Measurements from ENCODE around the gene KIF13A. TPM values are rescaled to one million over a fixed set of nuclear protein-coding genes. Genes with fewer than 3 reads are reported as not detected.

The KIF13A gene
- total and polyA plus RNA-seq, 9 of the 15 experiments (the other 6 are each of a cell fraction or from before 2014, with no cell fraction given): 3.6 to 44.3 (median 29.7) TPM

DNA sequence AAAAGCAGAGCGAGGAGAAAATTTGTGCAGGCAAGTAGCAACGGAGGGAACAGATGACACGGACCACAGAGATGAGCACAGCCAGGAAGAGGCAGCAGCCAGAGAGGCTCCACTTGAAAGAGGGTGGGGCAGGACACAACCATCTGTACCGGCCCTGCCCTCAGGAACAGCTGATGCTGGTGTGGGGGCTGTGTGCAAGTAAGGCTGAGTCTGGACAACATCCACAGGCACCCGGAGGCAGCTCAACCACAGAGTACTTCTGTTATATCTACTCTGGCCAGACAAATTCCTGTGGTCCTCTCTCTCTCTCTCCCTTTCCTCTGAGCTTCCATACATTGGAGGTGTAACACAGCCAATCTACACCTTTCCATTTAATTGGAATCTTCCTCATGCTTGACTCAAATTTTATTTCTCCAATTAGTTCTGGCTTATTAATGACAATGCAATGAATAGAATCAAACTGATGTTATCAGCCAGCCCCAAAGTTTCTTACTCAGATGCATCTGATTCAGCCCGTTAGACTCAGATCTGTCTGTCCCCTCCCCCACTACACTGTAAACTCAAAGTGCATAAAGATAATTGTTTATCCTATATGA is 24.9 kb downstream of the KIF13A start (continued):
- TF ChIP-seq, protein P1, sequence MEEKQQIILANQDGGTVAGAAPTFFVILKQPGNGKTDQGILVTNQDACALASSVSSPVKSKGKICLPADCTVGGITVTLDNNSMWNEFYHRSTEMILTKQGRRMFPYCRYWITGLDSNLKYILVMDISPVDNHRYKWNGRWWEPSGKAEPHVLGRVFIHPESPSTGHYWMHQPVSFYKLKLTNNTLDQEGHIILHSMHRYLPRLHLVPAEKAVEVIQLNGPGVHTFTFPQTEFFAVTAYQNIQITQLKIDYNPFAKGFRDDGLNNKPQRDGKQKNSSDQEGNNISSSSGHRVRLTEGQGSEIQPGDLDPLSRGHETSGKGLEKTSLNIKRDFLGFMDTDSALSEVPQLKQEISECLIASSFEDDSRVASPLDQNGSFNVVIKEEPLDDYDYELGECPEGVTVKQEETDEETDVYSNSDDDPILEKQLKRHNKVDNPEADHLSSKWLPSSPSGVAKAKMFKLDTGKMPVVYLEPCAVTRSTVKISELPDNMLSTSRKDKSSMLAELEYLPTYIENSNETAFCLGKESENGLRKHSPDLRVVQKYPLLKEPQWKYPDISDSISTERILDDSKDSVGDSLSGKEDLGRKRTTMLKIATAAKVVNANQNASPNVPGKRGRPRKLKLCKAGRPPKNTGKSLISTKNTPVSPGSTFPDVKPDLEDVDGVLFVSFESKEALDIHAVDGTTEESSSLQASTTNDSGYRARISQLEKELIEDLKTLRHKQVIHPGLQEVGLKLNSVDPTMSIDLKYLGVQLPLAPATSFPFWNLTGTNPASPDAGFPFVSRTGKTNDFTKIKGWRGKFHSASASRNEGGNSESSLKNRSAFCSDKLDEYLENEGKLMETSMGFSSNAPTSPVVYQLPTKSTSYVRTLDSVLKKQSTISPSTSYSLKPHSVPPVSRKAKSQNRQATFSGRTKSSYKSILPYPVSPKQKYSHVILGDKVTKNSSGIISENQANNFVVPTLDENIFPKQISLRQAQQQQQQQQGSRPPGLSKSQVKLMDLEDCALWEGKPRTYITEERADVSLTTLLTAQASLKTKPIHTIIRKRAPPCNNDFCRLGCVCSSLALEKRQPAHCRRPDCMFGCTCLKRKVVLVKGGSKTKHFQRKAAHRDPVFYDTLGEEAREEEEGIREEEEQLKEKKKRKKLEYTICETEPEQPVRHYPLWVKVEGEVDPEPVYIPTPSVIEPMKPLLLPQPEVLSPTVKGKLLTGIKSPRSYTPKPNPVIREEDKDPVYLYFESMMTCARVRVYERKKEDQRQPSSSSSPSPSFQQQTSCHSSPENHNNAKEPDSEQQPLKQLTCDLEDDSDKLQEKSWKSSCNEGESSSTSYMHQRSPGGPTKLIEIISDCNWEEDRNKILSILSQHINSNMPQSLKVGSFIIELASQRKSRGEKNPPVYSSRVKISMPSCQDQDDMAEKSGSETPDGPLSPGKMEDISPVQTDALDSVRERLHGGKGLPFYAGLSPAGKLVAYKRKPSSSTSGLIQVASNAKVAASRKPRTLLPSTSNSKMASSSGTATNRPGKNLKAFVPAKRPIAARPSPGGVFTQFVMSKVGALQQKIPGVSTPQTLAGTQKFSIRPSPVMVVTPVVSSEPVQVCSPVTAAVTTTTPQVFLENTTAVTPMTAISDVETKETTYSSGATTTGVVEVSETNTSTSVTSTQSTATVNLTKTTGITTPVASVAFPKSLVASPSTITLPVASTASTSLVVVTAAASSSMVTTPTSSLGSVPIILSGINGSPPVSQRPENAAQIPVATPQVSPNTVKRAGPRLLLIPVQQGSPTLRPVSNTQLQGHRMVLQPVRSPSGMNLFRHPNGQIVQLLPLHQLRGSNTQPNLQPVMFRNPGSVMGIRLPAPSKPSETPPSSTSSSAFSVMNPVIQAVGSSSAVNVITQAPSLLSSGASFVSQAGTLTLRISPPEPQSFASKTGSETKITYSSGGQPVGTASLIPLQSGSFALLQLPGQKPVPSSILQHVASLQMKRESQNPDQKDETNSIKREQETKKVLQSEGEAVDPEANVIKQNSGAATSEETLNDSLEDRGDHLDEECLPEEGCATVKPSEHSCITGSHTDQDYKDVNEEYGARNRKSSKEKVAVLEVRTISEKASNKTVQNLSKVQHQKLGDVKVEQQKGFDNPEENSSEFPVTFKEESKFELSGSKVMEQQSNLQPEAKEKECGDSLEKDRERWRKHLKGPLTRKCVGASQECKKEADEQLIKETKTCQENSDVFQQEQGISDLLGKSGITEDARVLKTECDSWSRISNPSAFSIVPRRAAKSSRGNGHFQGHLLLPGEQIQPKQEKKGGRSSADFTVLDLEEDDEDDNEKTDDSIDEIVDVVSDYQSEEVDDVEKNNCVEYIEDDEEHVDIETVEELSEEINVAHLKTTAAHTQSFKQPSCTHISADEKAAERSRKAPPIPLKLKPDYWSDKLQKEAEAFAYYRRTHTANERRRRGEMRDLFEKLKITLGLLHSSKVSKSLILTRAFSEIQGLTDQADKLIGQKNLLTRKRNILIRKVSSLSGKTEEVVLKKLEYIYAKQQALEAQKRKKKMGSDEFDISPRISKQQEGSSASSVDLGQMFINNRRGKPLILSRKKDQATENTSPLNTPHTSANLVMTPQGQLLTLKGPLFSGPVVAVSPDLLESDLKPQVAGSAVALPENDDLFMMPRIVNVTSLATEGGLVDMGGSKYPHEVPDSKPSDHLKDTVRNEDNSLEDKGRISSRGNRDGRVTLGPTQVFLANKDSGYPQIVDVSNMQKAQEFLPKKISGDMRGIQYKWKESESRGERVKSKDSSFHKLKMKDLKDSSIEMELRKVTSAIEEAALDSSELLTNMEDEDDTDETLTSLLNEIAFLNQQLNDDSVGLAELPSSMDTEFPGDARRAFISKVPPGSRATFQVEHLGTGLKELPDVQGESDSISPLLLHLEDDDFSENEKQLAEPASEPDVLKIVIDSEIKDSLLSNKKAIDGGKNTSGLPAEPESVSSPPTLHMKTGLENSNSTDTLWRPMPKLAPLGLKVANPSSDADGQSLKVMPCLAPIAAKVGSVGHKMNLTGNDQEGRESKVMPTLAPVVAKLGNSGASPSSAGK (IDR thresholded peaks at IDR 0.05): no peak
- TF ChIP-seq PCBP2 (IDR thresholded peaks at IDR 0.05; ENCODE audit: low read depth, low read length, poor library complexity, severe bottlenecking) (no peak), RBM22 (IDR thresholded peaks at IDR 0.05; ENCODE audit: low read depth, low read length, poor library complexity, severe bottlenecking) (no peak), NBN (IDR thresholded peaks at IDR 0.05; ENCODE audit: low read depth) (peak; percentile 97), SIN3B (IDR thresholded peaks at IDR 0.05; ENCODE audit: low read depth) (no peak), ZNF408 (CRISPR knock-in tag; IDR thresholded peaks at IDR 0.05; ENCODE audit: low read depth) (no peak)
- TF ChIP-seq, protein P2, sequence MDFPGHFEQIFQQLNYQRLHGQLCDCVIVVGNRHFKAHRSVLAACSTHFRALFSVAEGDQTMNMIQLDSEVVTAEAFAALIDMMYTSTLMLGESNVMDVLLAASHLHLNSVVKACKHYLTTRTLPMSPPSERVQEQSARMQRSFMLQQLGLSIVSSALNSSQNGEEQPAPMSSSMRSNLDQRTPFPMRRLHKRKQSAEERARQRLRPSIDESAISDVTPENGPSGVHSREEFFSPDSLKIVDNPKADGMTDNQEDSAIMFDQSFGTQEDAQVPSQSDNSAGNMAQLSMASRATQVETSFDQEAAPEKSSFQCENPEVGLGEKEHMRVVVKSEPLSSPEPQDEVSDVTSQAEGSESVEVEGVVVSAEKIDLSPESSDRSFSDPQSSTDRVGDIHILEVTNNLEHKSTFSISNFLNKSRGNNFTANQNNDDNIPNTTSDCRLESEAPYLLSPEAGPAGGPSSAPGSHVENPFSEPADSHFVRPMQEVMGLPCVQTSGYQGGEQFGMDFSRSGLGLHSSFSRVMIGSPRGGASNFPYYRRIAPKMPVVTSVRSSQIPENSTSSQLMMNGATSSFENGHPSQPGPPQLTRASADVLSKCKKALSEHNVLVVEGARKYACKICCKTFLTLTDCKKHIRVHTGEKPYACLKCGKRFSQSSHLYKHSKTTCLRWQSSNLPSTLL (IDR thresholded peaks at IDR 0.05): no peak
- TF ChIP-seq, protein P3, sequence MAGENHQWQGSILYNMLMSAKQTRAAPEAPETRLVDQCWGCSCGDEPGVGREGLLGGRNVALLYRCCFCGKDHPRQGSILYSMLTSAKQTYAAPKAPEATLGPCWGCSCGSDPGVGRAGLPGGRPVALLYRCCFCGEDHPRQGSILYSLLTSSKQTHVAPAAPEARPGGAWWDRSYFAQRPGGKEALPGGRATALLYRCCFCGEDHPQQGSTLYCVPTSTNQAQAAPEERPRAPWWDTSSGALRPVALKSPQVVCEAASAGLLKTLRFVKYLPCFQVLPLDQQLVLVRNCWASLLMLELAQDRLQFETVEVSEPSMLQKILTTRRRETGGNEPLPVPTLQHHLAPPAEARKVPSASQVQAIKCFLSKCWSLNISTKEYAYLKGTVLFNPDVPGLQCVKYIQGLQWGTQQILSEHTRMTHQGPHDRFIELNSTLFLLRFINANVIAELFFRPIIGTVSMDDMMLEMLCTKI (IDR thresholded peaks at IDR 0.05; ENCODE audit: partially characterized antibody): no peak
